GM13977 (cell line): Measurements from ENCODE around the gene FREM3.

Experiments used
- DNase-seq: peaks from one replicate; pipeline ENCODE4 v3.0.0; 2012; ENCODE audit warnings: low spot score
- CTCF ChIP-seq: IDR thresholded peaks from 2 replicates; pipeline ENCODE4 v1.5.1; 2012; ENCODE audit warnings: mild to moderate bottlenecking, control low read depth; ENCODE audit not compliant: insufficient read depth; ENCODE audit errors: extremely low read depth, missing control alignments
- in situ Hi-C: fragments of 300-500 bp; cut with MboI; formaldehyde crosslinking; loops from one replicate; pipeline ENCODE4 v1.12.0; 2022; ENCODE audit warnings: low sequenced_read_pairs, low pct_unique_long_range_greater_than_20kb, mixed read lengths, inconsistent platforms; ENCODE audit not compliant: unreplicated experiment

The FREM3 gene

GRCh38 chr4:143623896-143624295 is 76.6 kb downstream of the FREM3 start:
- no peak for DNase-seq
- TF ChIP-seq CTCF: no peak

GRCh38 chr4:143618811-143619210 is 81.7 kb downstream of the FREM3 start:
- in situ Hi-C loops: no loop called here
- TF ChIP-seq CTCF: no peak
- DNase-seq: no peak

More at GRCh38 chr4:143623896-143624295, 76.6 kb downstream of the FREM3 start:
- in situ Hi-C loops: no loop called here

GRCh38 chr4:143617994-143618679 is 82.3 kb downstream of the FREM3 start:
- in situ Hi-C loops: no loop called here
- no peak for TF ChIP-seq CTCF
- DNase-seq: no peak

- in situ Hi-C loops: no loop called here
- peak; percentile 22 for DNase-seq
- no peak for TF ChIP-seq CTCF
These were observed 83.7 kb downstream of the FREM3 start for GRCh38 chr4:143616771-143617170.

- in situ Hi-C loops: no loop called here
- no peak for TF ChIP-seq CTCF
- DNase-seq: no peak
These were observed 91.0 kb downstream of the FREM3 start for GRCh38 chr4:143609492-143609891.

- in situ Hi-C loops: no loop called here
- no peak for TF ChIP-seq CTCF
- no peak for DNase-seq
These were observed 94.0 kb downstream of the FREM3 start for GRCh38 chr4:143606480-143606879.
